ENCODE data around the gene CNOT1.
"Not testable (repeated sequence)": the region's sequence is repeated elsewhere in the genome, so short reads cannot be mapped to it uniquely, and the experiment has no call there.

CNOT1 gene

GRCh38 chr16:58637021-58637420, 7.4 kb upstream of the CNOT1 start:
- not testable (repeated sequence) for DNase-seq

GRCh38 chr16:58636466-58636865, 6.8 kb upstream of the CNOT1 start:
- no peak for DNase-seq

- DNase-seq: no peak
Measured at GRCh38 chr16:58635502-58635901, 5.9 kb upstream of the CNOT1 start.

GRCh38 chr16:58634265-58634802, 4.7 kb upstream of the CNOT1 start:
- no peak for DNase-seq

GRCh38 chr16:58628845-58629732, 537 bp downstream of the CNOT1 start:
- DNase-seq: peak; percentile 72

DNA sequence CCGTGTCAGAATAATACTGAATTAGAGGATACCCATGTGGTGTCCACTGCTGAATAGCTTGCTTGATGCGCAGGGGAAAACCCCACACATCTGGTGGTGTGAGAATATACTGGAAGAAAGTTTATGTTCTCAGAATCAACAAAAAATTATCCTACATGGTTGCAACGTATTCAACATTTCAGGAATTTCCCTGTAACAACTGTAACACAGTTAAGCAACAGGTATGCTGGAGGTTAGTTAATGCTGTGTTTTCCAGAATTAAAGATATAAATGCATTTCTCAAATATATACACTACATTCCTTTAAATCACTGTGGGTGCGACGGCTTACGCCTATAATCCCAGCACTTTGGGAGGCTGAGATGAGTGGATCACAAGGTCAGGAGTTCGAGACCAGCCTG, 5.4 kb downstream of the CNOT1 start:
- DNase-seq: no peak

DNA sequence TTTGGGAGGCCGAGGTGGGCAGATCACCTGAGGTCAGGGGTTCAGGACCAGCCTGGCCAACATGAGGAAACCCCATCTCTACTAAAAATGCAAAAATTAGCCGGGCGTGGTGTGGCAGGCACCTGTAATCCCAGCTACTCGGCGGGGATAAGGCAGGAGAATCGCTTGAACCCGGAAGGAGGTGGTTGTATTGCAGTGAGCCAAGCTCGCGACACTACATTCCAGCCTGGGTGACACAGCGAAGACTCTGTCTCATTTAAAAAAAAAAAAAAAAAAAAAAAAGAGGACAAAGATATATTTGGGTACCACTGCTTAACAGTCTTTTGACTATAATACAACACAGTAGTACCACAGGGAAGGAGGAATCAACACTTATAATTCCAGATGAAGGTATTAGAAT, 9.2 kb downstream of the CNOT1 start:
- DNase-seq: no peak

GRCh38 chr16:58615280-58615679, 14.3 kb downstream of the CNOT1 start:
- DNase-seq: no peak

GRCh38 chr16:58614860-58615259, 14.8 kb downstream of the CNOT1 start:
- DNase-seq: no peak

- DNase-seq: no peak
Measured at GRCh38 chr16:58614212-58614611, 15.4 kb downstream of the CNOT1 start.

- DNase-seq: peak; percentile 12
Measured at GRCh38 chr16:58612965-58613364, 16.7 kb downstream of the CNOT1 start.

DNA sequence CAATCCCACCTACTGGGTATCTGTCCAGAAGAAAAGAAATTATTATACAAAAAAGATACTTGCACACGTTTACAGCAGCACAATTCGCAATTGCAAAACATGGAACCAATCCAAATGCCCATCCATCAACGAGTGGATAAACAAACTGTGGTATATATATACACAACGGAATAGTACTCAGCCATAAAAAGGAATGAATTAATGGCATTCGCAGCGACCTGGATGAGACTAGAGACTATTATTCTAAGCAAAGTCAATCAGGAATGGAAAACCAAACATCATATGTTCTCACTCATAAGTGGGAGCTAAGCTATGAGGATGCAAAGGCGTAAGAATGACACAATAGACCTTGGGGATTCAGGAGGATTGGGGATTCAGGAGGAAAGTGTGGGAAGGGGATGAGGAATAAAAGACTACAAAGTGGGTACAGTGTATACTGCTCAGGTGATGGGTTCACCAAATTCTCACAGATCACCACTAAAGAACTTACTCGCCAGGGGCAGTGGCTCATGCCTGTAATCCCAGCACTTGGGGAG, 21.0 kb downstream of the CNOT1 start:
- no peak for DNase-seq

DNA sequence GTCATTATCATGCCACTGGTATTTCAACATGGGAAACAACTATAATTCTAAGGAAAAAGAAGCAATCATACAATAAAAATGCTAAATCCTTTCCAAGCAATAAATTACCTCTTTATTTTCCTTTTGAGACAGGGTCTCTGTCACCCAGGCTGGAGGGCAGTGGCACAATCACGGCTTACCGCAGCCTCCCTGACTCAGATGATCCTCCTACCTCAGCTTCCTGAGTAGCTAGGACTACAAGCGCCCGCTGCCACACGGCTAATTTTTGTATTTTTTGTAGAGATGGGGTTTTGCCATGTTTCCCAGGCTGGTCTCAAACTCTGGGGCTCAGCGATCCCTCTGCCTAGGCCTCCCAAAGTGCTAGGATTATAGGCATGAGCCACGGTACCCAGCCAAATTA, 24.1 kb downstream of the CNOT1 start:
- no peak for DNase-seq

DNA sequence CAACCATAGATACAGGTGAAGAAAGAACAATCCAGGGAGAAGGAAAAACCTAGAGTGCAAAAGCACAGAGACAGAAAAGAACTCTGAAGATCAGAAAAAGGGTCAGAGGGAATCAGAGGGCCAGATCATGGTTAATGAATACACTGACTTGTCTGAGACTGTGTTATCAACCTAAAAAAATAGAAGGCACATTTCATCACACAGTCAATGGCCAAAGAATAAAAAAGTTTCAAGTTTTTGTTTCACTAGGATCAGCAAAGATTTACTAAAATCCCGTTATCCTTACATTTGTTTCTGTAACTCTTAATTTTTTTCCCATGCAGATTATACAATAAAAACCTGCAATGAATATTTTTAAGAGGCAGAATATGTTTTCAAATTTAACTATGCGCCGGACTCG, 38.5 kb downstream of the CNOT1 start:
- no peak for DNase-seq

GRCh38 chr16:58589326-58589905, 40.2 kb downstream of the CNOT1 start:
- DNase-seq: no peak

- DNase-seq: no peak
Measured at GRCh38 chr16:58588406-58588805, 41.2 kb downstream of the CNOT1 start.

DNA sequence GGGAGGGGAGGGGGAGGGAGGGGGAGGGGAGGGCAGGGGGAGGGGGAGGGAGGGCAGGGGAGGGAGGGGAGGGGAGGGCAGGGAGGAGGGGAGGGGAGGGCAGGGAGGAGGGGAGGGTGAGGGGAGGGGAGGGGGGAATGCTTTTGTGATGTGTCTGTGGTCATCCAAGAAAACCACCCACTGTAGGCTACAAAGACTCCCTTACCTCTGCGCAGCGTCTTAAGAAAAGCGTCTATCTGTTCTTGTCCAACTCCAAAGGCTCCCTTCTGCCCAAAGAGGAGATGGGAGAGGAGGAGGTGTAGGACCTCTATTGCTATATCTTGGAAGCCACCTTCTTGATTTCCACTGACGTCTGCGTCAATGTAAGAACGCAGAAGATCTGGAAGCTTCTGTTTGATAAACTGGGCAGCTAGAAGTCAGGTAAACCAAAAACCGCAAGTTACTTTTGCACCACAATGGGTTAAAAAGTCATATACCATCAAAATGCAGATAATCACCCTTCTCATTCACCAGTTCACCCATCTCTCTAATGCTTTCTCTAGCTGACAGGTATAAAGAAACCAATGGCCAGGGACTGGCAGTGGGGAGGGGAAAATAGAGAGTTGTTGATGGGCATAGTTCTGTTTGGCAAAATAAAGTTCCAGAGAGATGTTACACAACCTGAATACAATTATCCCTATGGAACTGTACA, 43.1 kb downstream of the CNOT1 start:
- no peak for DNase-seq

- DNase-seq: no peak
Measured at GRCh38 chr16:58584831-58585505, 44.7 kb downstream of the CNOT1 start.

GRCh38 chr16:58582971-58583765, 46.5 kb downstream of the CNOT1 start:
- no peak for DNase-seq

- no peak for DNase-seq
Measured at GRCh38 chr16:58582133-58582532, 47.5 kb downstream of the CNOT1 start.

GRCh38 chr16:58579587-58579986, 50.0 kb downstream of the CNOT1 start:
- no peak for DNase-seq

DNA sequence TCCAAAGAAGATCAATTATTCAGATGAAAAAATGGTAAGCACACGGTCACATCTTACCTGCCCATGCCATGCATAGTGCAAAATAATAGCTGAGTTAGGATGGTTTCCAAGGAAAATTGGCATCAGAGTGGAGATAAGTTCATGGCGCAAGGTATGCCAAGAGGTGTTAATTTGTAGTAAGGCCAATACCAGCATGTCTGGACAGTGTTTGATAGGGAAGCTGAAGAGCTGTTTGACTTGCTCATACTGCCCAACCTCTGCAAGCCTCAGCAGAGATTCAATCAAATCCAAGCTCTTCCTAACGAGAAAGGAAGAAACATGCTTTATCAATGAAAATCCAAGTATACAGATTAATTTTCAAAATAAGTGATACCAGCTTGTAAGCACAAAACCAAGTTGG, 51.0 kb downstream of the CNOT1 start:
- no peak for DNase-seq
